ENCODE data around the gene NDUFA5.

Gene NDUFA5

GRCh38 chr7:123522066-123522465, 35.6 kb downstream of the NDUFA5 start:
- in situ Hi-C loops (cut with MboI; ENCODE audit: low sequenced_read_pairs), result no loop called here

GRCh38 chr7:123505221-123505620, 52.4 kb downstream of the NDUFA5 start:
- in situ Hi-C loops (cut with MboI; ENCODE audit: low sequenced_read_pairs), result no loop called here

- in situ Hi-C loops (cut with MboI; ENCODE audit: low sequenced_read_pairs), result no loop called here
These were observed 55.4 kb downstream of the NDUFA5 start for GRCh38 chr7:123502201-123502600.

GRCh38 chr7:123500878-123501489, 56.6 kb downstream of the NDUFA5 start:
- in situ Hi-C loops (cut with MboI; ENCODE audit: low sequenced_read_pairs), result no loop called here

GRCh38 chr7:123499211-123499970, 58.2 kb downstream of the NDUFA5 start:
- in situ Hi-C loops (cut with MboI; ENCODE audit: low sequenced_read_pairs), result no loop called here

GRCh38 chr7:123498601-123499000, 59.0 kb downstream of the NDUFA5 start:
- in situ Hi-C loops (cut with MboI; ENCODE audit: low sequenced_read_pairs), result no loop called here

GRCh38 chr7:123498031-123498430, 59.6 kb downstream of the NDUFA5 start:
- in situ Hi-C loops (cut with MboI; ENCODE audit: low sequenced_read_pairs), result no loop called here

GRCh38 chr7:123494193-123494796, 63.3 kb downstream of the NDUFA5 start:
- in situ Hi-C loops (cut with MboI; ENCODE audit: low sequenced_read_pairs), result no loop called here

- in situ Hi-C loops (cut with MboI; ENCODE audit: low sequenced_read_pairs), result no loop called here
These were observed 65.1 kb downstream of the NDUFA5 start for GRCh38 chr7:123492485-123492884.
